Measurements from ENCODE around the gene ASPM.

The ASPM gene

GRCh38 chr1:197146101-197147095 is at the start of gene ASPM:
Gene ASPM, minus strand, starts transcription at chr1:197146669. Its CDS starts 232 bp downstream, at chr1:197146437.
- Histone ChIP-seq H3K27me3 (replicated peaks; ENCODE audit: insufficient read depth, low read length) (no peaks in the 10 kb centered on the region), H3K4me1 (ENCODE audit: low read length) (peaks cover 14% of the 10 kb centered on the region; the same call in 1 of the 2 replicates), H3K36me3 (replicated peaks; ENCODE audit: insufficient read depth, low read length) (peaks cover 4% of the 10 kb centered on the region), H3K27ac (ENCODE audit: low read length) (peak within 1 kb of the TSS; percentile 68; the same call in 1 of the 2 replicates), H3K9ac (ENCODE audit: low read length) (peak within 1 kb of the TSS; percentile 78), H3K9me2 (replicated peaks; ENCODE audit: insufficient read depth, low read length) (no peaks in the 10 kb centered on the region), H3F3A (ENCODE audit: insufficient read depth, low read length) (peaks cover 11% of the 10 kb centered on the region), H3K79me2 (ENCODE audit: low read length) (peaks cover 49% of the 10 kb centered on the region), H3K9me3 (replicated peaks; ENCODE audit: insufficient read depth, low read length) (no peaks in the 10 kb centered on the region), H3K4me3 (ENCODE audit: low read length) (peak within 1 kb of the TSS; percentile 88), H2AFZ (ENCODE audit: low read length) (peak within 1 kb of the TSS; percentile 80), H3K4me2 (ENCODE audit: low read depth, low read length) (peak within 1 kb of the TSS; percentile 83), H4K20me1 (ENCODE audit: insufficient read depth, low read length) (no peaks in the 10 kb centered on the region)
- TF ChIP-seq EZH2 (optimal IDR thresholded peaks at IDR 0.05; ENCODE audit: low read depth, low read length) (no peak), CTCF (IDR thresholded peaks at IDR 0.05; ENCODE audit: low read length) (no peak), EZH2phosphoT487 (IDR thresholded peaks at IDR 0.05; ENCODE audit: low read length) (no peak)
- DNase-seq, result peak; percentile 97

GRCh38 chr1:197195100-197195499 is 48.6 kb upstream of the ASPM start:
- H3K79me2 ChIP-seq (ENCODE audit: low read length), result peaks cover 4% of the 10 kb centered on the region; the same call in 1 of the 2 replicates

GRCh38 chr1:197184190-197184589 is 37.7 kb upstream of the ASPM start:
- no peaks in the 10 kb centered on the region for H3K9me2 ChIP-seq (replicated peaks; ENCODE audit: insufficient read depth, low read length)
- no peaks in the 10 kb centered on the region for H4K20me1 ChIP-seq (ENCODE audit: insufficient read depth, low read length)
- DNase-seq, result no peak
- H2AFZ ChIP-seq (ENCODE audit: low read length), result no peak overlapping the region
- H3F3A ChIP-seq (ENCODE audit: insufficient read depth, low read length), result no peaks in the 10 kb centered on the region
- H3K79me2 ChIP-seq (ENCODE audit: low read length), result no peaks in the 10 kb centered on the region
- H3K27me3 ChIP-seq (replicated peaks; ENCODE audit: insufficient read depth, low read length), result no peaks in the 10 kb centered on the region
- no peak overlapping the region for H3K9ac ChIP-seq (ENCODE audit: low read length)
- H3K27ac ChIP-seq (ENCODE audit: low read length), result no peak overlapping the region
- no peak for TF ChIP-seq CTCF (IDR thresholded peaks at IDR 0.05; ENCODE audit: low read length)
- TF ChIP-seq EZH2phosphoT487 (IDR thresholded peaks at IDR 0.05; ENCODE audit: low read length), result no peak
- no peak for TF ChIP-seq EZH2 (optimal IDR thresholded peaks at IDR 0.05; ENCODE audit: low read depth, low read length)
- no peak overlapping the region for H3K4me2 ChIP-seq (ENCODE audit: low read depth, low read length)
- no peaks in the 10 kb centered on the region for H3K9me3 ChIP-seq (replicated peaks; ENCODE audit: insufficient read depth, low read length)
- no peak overlapping the region for H3K4me3 ChIP-seq (ENCODE audit: low read length)
- no peaks in the 10 kb centered on the region for H3K4me1 ChIP-seq (ENCODE audit: low read length)
- peaks cover 9% of the 10 kb centered on the region; the same call in 1 of the 2 replicates for H3K36me3 ChIP-seq (replicated peaks; ENCODE audit: insufficient read depth, low read length)

More at GRCh38 chr1:197195100-197195499, 48.6 kb upstream of the ASPM start:
- no peaks in the 10 kb centered on the region for H3K36me3 ChIP-seq (replicated peaks; ENCODE audit: insufficient read depth, low read length)
- H3K4me3 ChIP-seq (ENCODE audit: low read length), result no peak overlapping the region
- no peaks in the 10 kb centered on the region for H3K27me3 ChIP-seq (replicated peaks; ENCODE audit: insufficient read depth, low read length)
- no peak overlapping the region for H2AFZ ChIP-seq (ENCODE audit: low read length)
- peaks cover 11% of the 10 kb centered on the region for H3K4me1 ChIP-seq (ENCODE audit: low read length)
- no peak overlapping the region for H3K4me2 ChIP-seq (ENCODE audit: low read depth, low read length)
- H3K9me2 ChIP-seq (replicated peaks; ENCODE audit: insufficient read depth, low read length), result no peaks in the 10 kb centered on the region
- H3F3A ChIP-seq (ENCODE audit: insufficient read depth, low read length), result 0 out of 2 replicates have a peak, but pooled peaks cover under 1% of the 10 kb centered on the region
- no peak overlapping the region for H3K9ac ChIP-seq (ENCODE audit: low read length)
- no peak for DNase-seq
- no peak overlapping the region for H3K27ac ChIP-seq (ENCODE audit: low read length)
- H4K20me1 ChIP-seq (ENCODE audit: insufficient read depth, low read length), result no peaks in the 10 kb centered on the region
- no peak for TF ChIP-seq EZH2 (optimal IDR thresholded peaks at IDR 0.05; ENCODE audit: low read depth, low read length)
- TF ChIP-seq CTCF (IDR thresholded peaks at IDR 0.05; ENCODE audit: low read length), result no peak
- TF ChIP-seq EZH2phosphoT487 (IDR thresholded peaks at IDR 0.05; ENCODE audit: low read length), result no peak
- H3K9me3 ChIP-seq (replicated peaks; ENCODE audit: insufficient read depth, low read length), result no peaks in the 10 kb centered on the region
